B cell (primary cell): ENCODE results near the gene CCDC24.

Experiments used
- EZH2 ChIP-seq: IDR thresholded peaks from 2 replicates; pipeline ENCODE4 v1.6.1; 2012; ENCODE audit warnings: borderline replicate concordance, low read depth, mild to moderate bottlenecking, moderate library complexity, low read length; ENCODE audit not compliant: insufficient read depth, poor library complexity, severe bottlenecking
- TF ChIP-seq, protein P1 (sequence below): fragments of 200-600 bp; IDR thresholded peaks from one replicate; pipeline ENCODE4 v1.8.0; 2022; ENCODE audit warnings: antibody characterized with exemption, mild to moderate bottlenecking

- TF ChIP-seq, protein P1, sequence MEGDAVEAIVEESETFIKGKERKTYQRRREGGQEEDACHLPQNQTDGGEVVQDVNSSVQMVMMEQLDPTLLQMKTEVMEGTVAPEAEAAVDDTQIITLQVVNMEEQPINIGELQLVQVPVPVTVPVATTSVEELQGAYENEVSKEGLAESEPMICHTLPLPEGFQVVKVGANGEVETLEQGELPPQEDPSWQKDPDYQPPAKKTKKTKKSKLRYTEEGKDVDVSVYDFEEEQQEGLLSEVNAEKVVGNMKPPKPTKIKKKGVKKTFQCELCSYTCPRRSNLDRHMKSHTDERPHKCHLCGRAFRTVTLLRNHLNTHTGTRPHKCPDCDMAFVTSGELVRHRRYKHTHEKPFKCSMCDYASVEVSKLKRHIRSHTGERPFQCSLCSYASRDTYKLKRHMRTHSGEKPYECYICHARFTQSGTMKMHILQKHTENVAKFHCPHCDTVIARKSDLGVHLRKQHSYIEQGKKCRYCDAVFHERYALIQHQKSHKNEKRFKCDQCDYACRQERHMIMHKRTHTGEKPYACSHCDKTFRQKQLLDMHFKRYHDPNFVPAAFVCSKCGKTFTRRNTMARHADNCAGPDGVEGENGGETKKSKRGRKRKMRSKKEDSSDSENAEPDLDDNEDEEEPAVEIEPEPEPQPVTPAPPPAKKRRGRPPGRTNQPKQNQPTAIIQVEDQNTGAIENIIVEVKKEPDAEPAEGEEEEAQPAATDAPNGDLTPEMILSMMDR: no peak
- TF ChIP-seq EZH2: no peak
Observed at GRCh38 chr1:43970502-43970901, 20.9 kb upstream of the CCDC24 start.
